H1 (cell line): ENCODE results near the gene CCDC33. TPM values are rescaled to one million over a fixed set of nuclear protein-coding genes. Genes with fewer than 3 reads are reported as not detected.

Experiments
- JUND ChIP-seq: IDR thresholded peaks from 2 replicates; pipeline ENCODE4 v1.6.1; 2011; ENCODE audit warnings: mild to moderate bottlenecking, improper control_type of control experiment, low read length
- polyA plus RNA-seq, 7 experiments: library from polyadenylated mRNA; depleted of rRNA in 3 of 7; stranded (reverse) in 5 of 7; unstranded in 2 of 7; fragments of >200 nt in 5 of 7; fragments of 200-250 nt in 2 of 7; gene quantifications; 1 replicate in 5 of 7; 2 replicates in 1 of 7; 4 replicates in 1 of 7; pipeline versions ENCODE4 v1.2.1 to v1.2.3, GENCODE V29; 2011 to 2013; ENCODE audit warnings: missing spikeins in 2 of 7, mixed read lengths in 2 of 7
- total RNA-seq: library from RNA; stranded (reverse); fragmentation: NEBNext Ultra II Directional; extraction: Animal tissue kit (Norgen Biotek cat#: 25700); gene quantifications from 2 replicates; pipeline ENCODE4 v1.2.1, GENCODE V29; 2021

The CCDC33 gene
- total and polyA plus RNA-seq, 2 of the 8 experiments (the other 6 are each of a cell fraction or from before 2014, with no cell fraction given), result 2.0 to 2.7 TPM

GRCh38 chr15:74209997-74210671 lies 26.0 kb upstream of the CCDC33 start (continued):
- no peak for TF ChIP-seq JUND
